ENCODE data around the gene CD55. TPM values are rescaled to one million over a fixed set of nuclear protein-coding genes. Genes with fewer than 3 reads are reported as not detected.

Gene CD55
- total RNA-seq, 1 donor from 2014 or later: 73.1 TPM

DNA sequence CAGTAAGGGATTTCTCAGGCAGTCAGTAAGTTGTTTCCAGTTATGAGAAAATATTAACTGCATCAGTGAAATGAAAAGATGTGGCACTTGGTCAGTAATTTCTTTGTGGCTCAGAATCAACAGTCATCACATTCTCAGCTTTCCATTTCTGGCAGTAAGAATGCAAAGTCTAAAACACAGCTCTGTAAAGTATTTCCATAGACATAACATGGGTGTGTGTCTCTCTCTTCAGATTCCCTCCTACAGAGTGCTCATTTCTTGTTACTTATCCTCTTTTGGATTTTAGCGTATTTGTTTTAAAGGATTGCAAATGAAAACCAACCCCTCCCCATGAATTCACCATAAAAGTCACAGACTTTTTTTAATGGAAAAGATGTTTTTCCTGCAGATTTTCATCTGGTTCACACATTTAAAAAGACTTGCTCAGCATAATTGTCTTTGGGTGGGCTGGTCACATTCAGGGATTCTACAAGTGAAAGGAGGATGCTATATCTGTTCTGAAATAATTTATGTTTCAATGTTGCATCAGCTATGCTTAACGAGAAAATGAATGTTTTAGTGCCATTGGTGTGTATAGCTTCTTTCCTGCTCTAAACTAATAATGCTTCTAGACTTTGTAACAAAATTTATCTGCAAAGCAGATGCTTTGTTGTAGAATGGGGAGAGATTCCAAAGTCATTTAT, 34.6 kb upstream of the CD55 start:
- no peak for DNase-seq (ENCODE audit: low spot score in 2 of 2)
- Histone ChIP-seq H3K4me1 (peaks cover 3 to 24% of the 10 kb centered on the region in 2 donors), H3K27me3 (no peaks in the 10 kb centered on the region), H3K27ac (peak overlapping the region in 1 of 2 donors; percentile 11), H3K4me3 (no peak overlapping the region), H3K36me3 (no peaks in the 10 kb centered on the region), H3K9me3 (no peaks in the 10 kb centered on the region)
- intact Hi-C loops (cut with DNase I): no loop called here
- TF ChIP-seq CTCF (IDR thresholded peaks at IDR 0.05): no peak

- Histone ChIP-seq H3K27ac (no peak overlapping the region), H3K4me1 (peaks cover 0 to 13% of the 10 kb centered on the region in 2 donors), H3K9me3 (no peaks in the 10 kb centered on the region), H3K27me3 (no peaks in the 10 kb centered on the region), H3K4me3 (no peak overlapping the region), H3K36me3 (no peaks in the 10 kb centered on the region)
- DNase-seq (ENCODE audit: low spot score in 2 of 2): no peak
- no peak for TF ChIP-seq CTCF (IDR thresholded peaks at IDR 0.05)
- intact Hi-C loops (cut with DNase I): no loop called here
These were observed 33.2 kb upstream of the CD55 start for GRCh38 chr1:207288315-207288714.

DNA sequence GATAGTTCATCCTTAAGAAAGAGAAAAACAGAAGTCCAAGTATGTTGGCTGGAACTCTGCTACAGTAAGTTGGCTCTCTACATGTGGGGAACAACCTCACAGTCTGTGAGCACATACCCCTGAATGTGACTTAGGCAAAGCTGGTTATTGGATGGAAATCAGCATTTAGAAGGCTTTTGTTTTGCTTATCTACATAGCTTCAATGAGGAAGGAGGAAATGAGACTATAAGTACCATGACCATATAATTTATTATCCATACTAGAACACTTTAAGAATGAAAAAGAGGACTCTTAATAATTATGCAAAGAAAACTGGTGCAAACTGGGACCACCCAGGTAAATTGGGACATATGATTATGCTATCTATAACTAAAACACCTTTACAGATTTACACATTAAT, 31.7 kb upstream of the CD55 start:
- H3K4me1 ChIP-seq: peaks cover 0 to 3% of the 10 kb centered on the region in 2 donors
- H3K27ac ChIP-seq: no peak overlapping the region
- no peak for DNase-seq (ENCODE audit: low spot score in 2 of 2)
- intact Hi-C loops (cut with DNase I): no loop called here
- H3K4me3 ChIP-seq: no peak overlapping the region
- TF ChIP-seq CTCF (IDR thresholded peaks at IDR 0.05): no peak
- H3K27me3 ChIP-seq: no peaks in the 10 kb centered on the region
- H3K36me3 ChIP-seq: no peaks in the 10 kb centered on the region
- no peaks in the 10 kb centered on the region for H3K9me3 ChIP-seq

DNA sequence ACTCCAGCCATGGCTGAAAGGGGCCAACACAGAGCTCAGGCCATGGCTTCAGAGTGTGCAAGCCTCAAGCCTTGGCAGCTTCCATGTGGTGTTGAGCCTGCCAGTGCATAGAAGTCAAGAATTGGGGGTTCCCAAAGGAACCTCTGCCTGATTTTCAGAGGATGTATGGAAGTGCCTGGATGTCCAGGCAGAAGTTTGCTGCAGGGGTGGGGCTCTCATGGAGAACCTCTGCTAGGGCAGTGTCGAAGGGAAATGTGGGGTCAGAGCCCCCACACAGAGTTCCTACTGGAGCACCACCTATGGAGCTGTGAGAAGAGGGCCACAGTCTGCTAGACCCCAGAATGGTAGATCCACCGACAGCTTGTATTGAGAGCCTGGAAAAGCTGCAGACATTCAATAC, 29.8 kb upstream of the CD55 start:
- H3K4me1 ChIP-seq: no peaks in the 10 kb centered on the region
- no peak overlapping the region for H3K4me3 ChIP-seq
- H3K27me3 ChIP-seq: no peaks in the 10 kb centered on the region
- no peaks in the 10 kb centered on the region for H3K36me3 ChIP-seq
- H3K27ac ChIP-seq: no peak overlapping the region
- no peak for DNase-seq (ENCODE audit: low spot score in 2 of 2)
- intact Hi-C loops (cut with DNase I): no loop called here
- TF ChIP-seq CTCF (IDR thresholded peaks at IDR 0.05): no peak
- H3K9me3 ChIP-seq: no peaks in the 10 kb centered on the region

- no peaks in the 10 kb centered on the region for H3K36me3 ChIP-seq
- no peaks in the 10 kb centered on the region for H3K4me1 ChIP-seq
- no peaks in the 10 kb centered on the region for H3K9me3 ChIP-seq
- intact Hi-C loops (cut with DNase I): no loop called here
- no peak for TF ChIP-seq CTCF (IDR thresholded peaks at IDR 0.05)
- H3K27me3 ChIP-seq: no peaks in the 10 kb centered on the region
- H3K4me3 ChIP-seq: peak overlapping the region in 1 of 2 donors; percentile 32
- no peak for DNase-seq (ENCODE audit: low spot score in 2 of 2)
- peak overlapping the region in 1 of 2 donors; percentile 20 for H3K27ac ChIP-seq
These were observed 23.3 kb upstream of the CD55 start for GRCh38 chr1:207298186-207298585.

Measured in ascending aorta (tissue), 2 donors.